Measurements from ENCODE around the gene MT1H. TPM values are rescaled to one million over a fixed set of nuclear protein-coding genes. Genes with fewer than 3 reads are reported as not detected.

The MT1H gene
- total and polyA plus RNA-seq, 2 of the 13 experiments (the other 11 are each of a cell fraction or from before 2014, with no cell fraction given), result 0.60 TPM; not detected in 1

Other genes with a start within 250 kb of the MT1H start
- 80.0 and 108 TPM in 2 replicates for gene AMFR, start 244.3 kb upstream of the MT1H start, total RNA-seq (2016; rRNA removed; fragmentation: Illumina TruSeq; extraction: Trizol)
- gene AMFR, start 244.3 kb upstream of the MT1H start, polyA plus RNA-seq (2011; rRNA removed), result 52.9 and 65.3 TPM in 2 replicates
- 210 and 320 TPM in 2 replicates for gene NUDT21, start 218.5 kb upstream of the MT1H start, total RNA-seq (2016; rRNA removed; fragmentation: Illumina TruSeq; extraction: Trizol)
- gene NUDT21, start 218.5 kb upstream of the MT1H start, polyA plus RNA-seq (2011; rRNA removed), result 162 and 177 TPM in 2 replicates
- gene OGFOD1, start 218.3 kb upstream of the MT1H start, total RNA-seq (2016; rRNA removed; fragmentation: Illumina TruSeq; extraction: Trizol), result 81.3 and 160 TPM in 2 replicates
- gene OGFOD1, start 218.3 kb upstream of the MT1H start, polyA plus RNA-seq (2011; rRNA removed), result 31.1 and 35.2 TPM in 2 replicates
- gene BBS2, start 149.8 kb upstream of the MT1H start, total RNA-seq (2016; rRNA removed; fragmentation: Illumina TruSeq; extraction: Trizol), result 59.7 and 63.5 TPM in 2 replicates
- 58.2 and 68.3 TPM in 2 replicates for gene BBS2, start 149.8 kb upstream of the MT1H start, polyA plus RNA-seq (2011; rRNA removed)
- not detected in 2 replicates for gene MT4, start 104.7 kb upstream of the MT1H start, total RNA-seq (2016; rRNA removed; fragmentation: Illumina TruSeq; extraction: Trizol)
- not detected in 2 replicates for gene MT4, start 104.7 kb upstream of the MT1H start, polyA plus RNA-seq (2011; rRNA removed)
- gene MT3, start 80.3 kb upstream of the MT1H start, total RNA-seq (2016; rRNA removed; fragmentation: Illumina TruSeq; extraction: Trizol), result not detected in 2 replicates
- not detected in 2 replicates for gene MT3, start 80.3 kb upstream of the MT1H start, polyA plus RNA-seq (2011; rRNA removed)
- 371 and 409 TPM in 2 replicates for gene MT2A, start 61.2 kb upstream of the MT1H start, total RNA-seq (2016; rRNA removed; fragmentation: Illumina TruSeq; extraction: Trizol)
- 115 and 135 TPM in 2 replicates for gene MT2A, start 61.2 kb upstream of the MT1H start, polyA plus RNA-seq (2011; rRNA removed)
- 1,072 and 1,398 TPM in 2 replicates for gene MT1E, start 44.0 kb upstream of the MT1H start, total RNA-seq (2016; rRNA removed; fragmentation: Illumina TruSeq; extraction: Trizol)
- 65.7 and 110 TPM in 2 replicates for gene MT1E, start 44.0 kb upstream of the MT1H start, polyA plus RNA-seq (2011; rRNA removed)
- 4.6 and 5.5 TPM in 2 replicates for gene MT1M, start 37.2 kb upstream of the MT1H start, total RNA-seq (2016; rRNA removed; fragmentation: Illumina TruSeq; extraction: Trizol)
- not detected in 2 replicates for gene MT1M, start 37.2 kb upstream of the MT1H start, polyA plus RNA-seq (2011; rRNA removed)
- gene MT1A, start 31.1 kb upstream of the MT1H start, total RNA-seq (2016; rRNA removed; fragmentation: Illumina TruSeq; extraction: Trizol), result 10.4 and 14.0 TPM in 2 replicates
- 4.8 and 8.3 TPM in 2 replicates for gene MT1A, start 31.1 kb upstream of the MT1H start, polyA plus RNA-seq (2011; rRNA removed)
- gene MT1B, start 17.9 kb upstream of the MT1H start, total RNA-seq (2016; rRNA removed; fragmentation: Illumina TruSeq; extraction: Trizol), result 0.89 TPM in 1 of 2 replicates, not detected in the other
- not detected in 2 replicates for gene MT1B, start 17.9 kb upstream of the MT1H start, polyA plus RNA-seq (2011; rRNA removed)
- 169 and 211 TPM in 2 replicates for gene MT1F, start 11.9 kb upstream of the MT1H start, total RNA-seq (2016; rRNA removed; fragmentation: Illumina TruSeq; extraction: Trizol)
- 1.2 and 1.9 TPM in 2 replicates for gene MT1F, start 11.9 kb upstream of the MT1H start, polyA plus RNA-seq (2011; rRNA removed)
- gene MT1G, start 1.7 kb upstream of the MT1H start, total RNA-seq (2016; rRNA removed; fragmentation: Illumina TruSeq; extraction: Trizol), result 377 and 511 TPM in 2 replicates
- gene MT1G, start 1.7 kb upstream of the MT1H start, polyA plus RNA-seq (2011; rRNA removed), result 1.1 and 3.6 TPM in 2 replicates
- gene MT1X, start 12.7 kb downstream of the MT1H start, total RNA-seq (2016; rRNA removed; fragmentation: Illumina TruSeq; extraction: Trizol), result 288 and 327 TPM in 2 replicates
- gene MT1X, start 12.7 kb downstream of the MT1H start, polyA plus RNA-seq (2011; rRNA removed), result 9.8 and 19.7 TPM in 2 replicates
- 140 and 192 TPM in 2 replicates for gene NUP93, start 60.3 kb downstream of the MT1H start, total RNA-seq (2016; rRNA removed; fragmentation: Illumina TruSeq; extraction: Trizol)
- 50.1 and 58.5 TPM in 2 replicates for gene NUP93, start 60.3 kb downstream of the MT1H start, polyA plus RNA-seq (2011; rRNA removed)
- gene SLC12A3, start 195.4 kb downstream of the MT1H start, total RNA-seq (2016; rRNA removed; fragmentation: Illumina TruSeq; extraction: Trizol), result not detected in 2 replicates
- 5.1 and 6.2 TPM in 2 replicates for gene SLC12A3, start 195.4 kb downstream of the MT1H start, polyA plus RNA-seq (2011; rRNA removed)

Data from HepG2 (cell line).